Karpas-422 (cell line): Measurements from ENCODE around the gene PPP1R2C. TPM values are rescaled to one million over a fixed set of nuclear protein-coding genes. Genes with fewer than 3 reads are reported as not detected.

ENCODE experiments used
- DNase-seq: peaks from one replicate; pipeline ENCODE4 v3.0.0-alpha.2; 2015
- H2AFZ ChIP-seq: fragments of 200-600 bp; sonication (generic); 2 replicates; pipeline ENCODE4 v1.6.1; 2014; ENCODE audit warnings: antibody characterized with exemption, low read length, mixed read lengths
- H3K27ac ChIP-seq: fragments of 200-600 bp; sonication (generic); 2 replicates; pipeline ENCODE4 v1.5.1; 2014; ENCODE audit warnings: mild to moderate bottlenecking, low read length, moderate library complexity
- H3K27me3 ChIP-seq: fragments of 200-600 bp; sonication (generic); 2 replicates; pipeline ENCODE4 v1.6.1; 2014; ENCODE audit warnings: low read length, mixed read lengths
- H3K36me3 ChIP-seq: fragments of 200-600 bp; sonication (generic); 2 replicates; pipeline ENCODE4 v1.6.1; 2014; ENCODE audit warnings: low read length, mixed read lengths; ENCODE audit not compliant: insufficient read depth
- H3K4me1 ChIP-seq: fragments of 200-600 bp; sonication (generic); 2 replicates; pipeline ENCODE4 v1.6.1; 2014; ENCODE audit warnings: mild to moderate bottlenecking, low read length, mixed read lengths
- H3K4me2 ChIP-seq: fragments of 200-600 bp; sonication (generic); 2 replicates; pipeline ENCODE4 v1.6.1; 2014; ENCODE audit warnings: low read length, low read depth, mild to moderate bottlenecking; ENCODE audit not compliant: poor library complexity, severe bottlenecking
- H3K4me3 ChIP-seq: fragments of 200-600 bp; sonication (generic); 2 replicates; pipeline ENCODE4 v1.5.1; 2014; ENCODE audit warnings: mild to moderate bottlenecking, antibody characterized with exemption, low read length, mixed read lengths
- H3K79me2 ChIP-seq: fragments of 200-600 bp; sonication (generic); 2 replicates; pipeline ENCODE4 v1.6.1; 2014; ENCODE audit warnings: mild to moderate bottlenecking, low read length, mixed read lengths
- H3K9ac ChIP-seq: fragments of 200-600 bp; sonication (generic); 2 replicates; pipeline ENCODE4 v1.6.0; 2014; ENCODE audit warnings: low read length
- H3K9me2 ChIP-seq: fragments of 200-600 bp; sonication (generic), shearing (Covaris generic); replicated peaks from 2 replicates; pipeline ENCODE4 v1.6.0; 2014; ENCODE audit warnings: mild to moderate bottlenecking, low read length, moderate library complexity; ENCODE audit not compliant: insufficient read depth
- H3K9me3 ChIP-seq: fragments of 300-700, 200-600 bp; sonication (generic); 2 replicates; pipeline ENCODE4 v1.6.1; 2014; ENCODE audit warnings: low read length, mixed read lengths
- H4K20me1 ChIP-seq: fragments of 200-600 bp; sonication (generic); 2 replicates; pipeline ENCODE4 v1.6.1; 2014; ENCODE audit warnings: mild to moderate bottlenecking, antibody characterized with exemption, low read length, low read depth; ENCODE audit not compliant: insufficient read depth
- total RNA-seq: library from RNA; depleted of rRNA; stranded (reverse); fragments of >200 nt; shearing (Covaris generic); gene quantifications from 2 replicates; pipeline ENCODE4 v1.2.3, GENCODE V29; 2014; ENCODE audit warnings: low replicate concordance

The PPP1R2C gene
- total RNA-seq, 1 experiment from 2014 or later = not detected

DNA sequence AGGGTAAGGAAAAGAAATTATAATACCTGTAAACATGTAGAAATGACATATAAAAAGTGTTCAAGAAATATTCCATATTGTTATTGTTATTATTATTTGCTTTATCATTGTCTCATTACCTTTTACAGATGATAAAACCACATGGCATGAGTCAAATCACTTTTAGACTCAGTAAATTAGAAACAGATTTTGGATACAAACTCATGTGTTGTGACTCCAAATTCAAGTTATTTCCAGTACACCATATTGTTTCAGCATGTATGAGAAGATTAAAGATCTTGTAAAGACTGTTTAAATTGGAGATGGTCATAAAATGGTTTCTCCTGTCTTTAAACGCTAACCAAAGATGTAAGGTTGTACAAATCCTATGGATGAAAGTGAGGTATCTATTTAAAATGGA, 18.1 kb downstream of the PPP1R2C start:
- Histone ChIP-seq H3K9me2 (no peaks in the 10 kb centered on the region), H3K27ac (no peak overlapping the region), H3K27me3 (no peaks in the 10 kb centered on the region), H3K9ac (no peak overlapping the region), H3K9me3 (peaks cover 14% of the 10 kb centered on the region), H4K20me1 (no peaks in the 10 kb centered on the region), H3K79me2 (no peaks in the 10 kb centered on the region), H3K4me3 (no peak overlapping the region), H3K4me1 (no peaks in the 10 kb centered on the region), H3K4me2 (no peak overlapping the region), H3K36me3 (no peaks in the 10 kb centered on the region), H2AFZ (no peak overlapping the region)
- no peak for DNase-seq

- H3K36me3 ChIP-seq = no peaks in the 10 kb centered on the region
- no peak overlapping the region for H3K4me2 ChIP-seq
- no peak overlapping the region for H3K27ac ChIP-seq
- H3K4me3 ChIP-seq = no peak overlapping the region
- no peaks in the 10 kb centered on the region for H3K27me3 ChIP-seq
- no peaks in the 10 kb centered on the region for H4K20me1 ChIP-seq
- no peak overlapping the region for H2AFZ ChIP-seq
- H3K9ac ChIP-seq = no peak overlapping the region
- H3K9me3 ChIP-seq = peaks cover 10% of the 10 kb centered on the region
- H3K9me2 ChIP-seq = no peaks in the 10 kb centered on the region
- H3K79me2 ChIP-seq = no peaks in the 10 kb centered on the region
- H3K4me1 ChIP-seq = no peaks in the 10 kb centered on the region
- DNase-seq = no peak
These were observed 22.1 kb downstream of the PPP1R2C start for GRCh38 chrX:42755815-42756214.

DNA sequence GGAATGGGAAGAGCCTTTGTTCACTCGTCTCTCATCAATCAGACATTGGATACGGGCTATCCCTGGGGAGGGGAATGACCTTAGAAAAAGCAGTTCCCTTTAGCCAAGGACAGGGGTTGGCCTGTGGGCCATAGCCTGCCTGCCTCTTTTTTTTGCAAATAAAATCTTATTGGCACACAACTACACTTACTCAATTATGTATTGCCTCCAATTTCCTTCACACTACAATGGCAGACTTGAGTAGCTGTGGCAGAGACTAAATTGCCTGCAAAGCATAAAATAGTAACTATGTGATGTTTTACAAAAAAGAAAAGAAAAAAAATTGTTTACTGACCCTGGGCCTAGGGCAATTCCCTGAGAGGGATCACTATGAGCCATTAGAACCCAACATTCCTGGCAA, 23.4 kb downstream of the PPP1R2C start:
- Histone ChIP-seq H3K27ac (no peak overlapping the region), H3K4me2 (no peak overlapping the region), H3K9me3 (peaks cover 11% of the 10 kb centered on the region), H3K4me3 (no peak overlapping the region), H3K9me2 (no peaks in the 10 kb centered on the region), H4K20me1 (no peaks in the 10 kb centered on the region), H3K4me1 (no peaks in the 10 kb centered on the region), H3K79me2 (no peaks in the 10 kb centered on the region), H3K27me3 (no peaks in the 10 kb centered on the region), H3K36me3 (no peaks in the 10 kb centered on the region), H3K9ac (no peak overlapping the region), H2AFZ (no peak overlapping the region)
- DNase-seq = no peak

GRCh38 chrX:42754115-42754514, 23.8 kb downstream of the PPP1R2C start:
- DNase-seq = no peak
- Histone ChIP-seq H3K27me3 (no peaks in the 10 kb centered on the region), H3K9me3 (peaks cover 8% of the 10 kb centered on the region)

GRCh38 chrX:42752730-42753129, 25.2 kb downstream of the PPP1R2C start:
- Histone ChIP-seq H3K9me2 (no peaks in the 10 kb centered on the region), H3K4me2 (no peak overlapping the region), H2AFZ (no peak overlapping the region), H3K79me2 (no peaks in the 10 kb centered on the region), H3K4me3 (no peak overlapping the region), H3K36me3 (no peaks in the 10 kb centered on the region), H3K27ac (no peak overlapping the region), H3K4me1 (no peaks in the 10 kb centered on the region), H3K9me3 (peaks cover 3% of the 10 kb centered on the region), H4K20me1 (no peaks in the 10 kb centered on the region), H3K27me3 (no peaks in the 10 kb centered on the region), H3K9ac (no peak overlapping the region)
- DNase-seq = peak; percentile 14

More at GRCh38 chrX:42754115-42754514, 23.8 kb downstream of the PPP1R2C start:
- H2AFZ ChIP-seq = no peak overlapping the region
- no peak overlapping the region for H3K9ac ChIP-seq
- H3K4me2 ChIP-seq = no peak overlapping the region
- no peak overlapping the region for H3K4me3 ChIP-seq
- no peaks in the 10 kb centered on the region for H3K9me2 ChIP-seq
- no peak overlapping the region for H3K27ac ChIP-seq
- H4K20me1 ChIP-seq = no peaks in the 10 kb centered on the region
- no peaks in the 10 kb centered on the region for H3K4me1 ChIP-seq
- no peaks in the 10 kb centered on the region for H3K79me2 ChIP-seq
- H3K36me3 ChIP-seq = no peaks in the 10 kb centered on the region

DNA sequence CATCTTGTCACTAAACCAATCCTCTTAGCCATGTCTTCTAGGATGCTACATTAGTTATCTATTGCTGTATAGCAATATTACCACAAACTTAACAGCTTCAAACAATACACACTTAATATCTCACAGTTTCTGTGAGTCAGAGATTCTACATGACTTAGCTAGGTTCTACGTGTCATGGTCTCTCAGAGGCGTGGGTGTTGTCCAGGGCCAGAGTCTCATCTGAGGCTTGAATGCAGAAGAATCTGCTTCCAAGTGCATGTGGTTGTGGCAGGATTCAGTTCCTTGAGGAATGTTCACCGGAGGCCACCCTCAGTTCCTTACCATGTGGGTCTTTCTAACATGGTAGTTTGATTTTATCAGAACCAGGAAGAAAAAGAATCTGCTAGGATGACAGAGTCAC, 26.4 kb downstream of the PPP1R2C start:
- Histone ChIP-seq H3K27me3 (no peaks in the 10 kb centered on the region), H4K20me1 (no peaks in the 10 kb centered on the region), H3K27ac (no peak overlapping the region), H3K9me2 (no peaks in the 10 kb centered on the region), H3K9ac (no peak overlapping the region), H3K4me1 (no peaks in the 10 kb centered on the region), H3K9me3 (peaks cover 9% of the 10 kb centered on the region), H3K79me2 (no peaks in the 10 kb centered on the region), H3K4me2 (no peak overlapping the region), H3K4me3 (no peak overlapping the region), H3K36me3 (no peaks in the 10 kb centered on the region), H2AFZ (no peak overlapping the region)
- DNase-seq = no peak

DNA sequence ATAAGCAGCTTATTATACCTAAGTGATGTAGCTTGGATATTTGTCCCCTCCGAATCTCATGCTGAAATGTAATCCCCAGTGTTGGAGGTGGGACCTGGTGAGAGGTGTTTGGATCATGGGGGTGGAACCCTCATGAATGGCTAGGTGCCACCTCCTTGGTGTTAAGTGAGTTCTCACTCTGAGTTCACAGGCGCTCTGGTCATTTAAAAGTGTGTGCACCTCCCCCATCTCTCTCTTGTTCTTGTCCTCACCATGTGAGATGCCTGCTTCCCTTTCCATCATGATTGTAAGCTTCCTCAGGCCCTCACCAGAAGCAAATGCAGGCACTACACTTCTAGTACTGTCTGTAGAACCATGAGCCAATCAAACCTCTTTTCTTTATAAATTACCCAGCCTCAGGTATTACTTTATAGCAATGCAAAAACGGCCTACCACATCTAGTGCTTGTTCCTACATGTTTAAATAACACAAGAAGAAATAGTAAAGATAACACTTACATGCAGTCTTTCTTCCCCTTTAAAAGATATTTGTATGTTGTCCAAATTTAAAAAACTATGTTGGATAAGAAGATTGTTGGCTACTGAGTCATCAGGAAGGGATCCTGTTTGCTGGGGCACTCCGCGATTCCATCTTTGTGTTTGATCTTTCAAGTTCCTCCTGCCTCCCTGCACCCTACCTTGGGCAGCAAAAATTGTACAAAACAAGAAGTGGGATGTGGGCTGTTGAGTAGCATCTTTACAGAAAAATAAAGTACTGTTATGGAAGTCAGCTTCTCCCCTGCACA, 29.7 kb downstream of the PPP1R2C start:
- H3K27ac ChIP-seq = no peak overlapping the region
- no peaks in the 10 kb centered on the region for H3K9me2 ChIP-seq
- no peak overlapping the region for H3K9ac ChIP-seq
- no peaks in the 10 kb centered on the region for H4K20me1 ChIP-seq
- H3K36me3 ChIP-seq = no peaks in the 10 kb centered on the region
- no peak overlapping the region for H3K4me2 ChIP-seq
- no peak overlapping the region for H3K4me3 ChIP-seq
- no peaks in the 10 kb centered on the region for H3K4me1 ChIP-seq
- peak; percentile 23 for DNase-seq
- H3K9me3 ChIP-seq = peaks cover 16% of the 10 kb centered on the region
- H3K27me3 ChIP-seq = no peaks in the 10 kb centered on the region
- no peak overlapping the region for H2AFZ ChIP-seq
- H3K79me2 ChIP-seq = no peaks in the 10 kb centered on the region

- no peak overlapping the region for H3K9ac ChIP-seq
- no peaks in the 10 kb centered on the region for H3K27me3 ChIP-seq
- no peak overlapping the region for H3K4me2 ChIP-seq
- no peak for DNase-seq
- H3K27ac ChIP-seq = no peak overlapping the region
- peaks cover 16% of the 10 kb centered on the region for H3K9me3 ChIP-seq
- no peaks in the 10 kb centered on the region for H4K20me1 ChIP-seq
- no peak overlapping the region for H2AFZ ChIP-seq
- H3K36me3 ChIP-seq = no peaks in the 10 kb centered on the region
- no peaks in the 10 kb centered on the region for H3K79me2 ChIP-seq
- H3K4me1 ChIP-seq = no peaks in the 10 kb centered on the region
- H3K9me2 ChIP-seq = no peaks in the 10 kb centered on the region
- H3K4me3 ChIP-seq = no peak overlapping the region
These were observed 31.4 kb downstream of the PPP1R2C start for GRCh38 chrX:42746606-42747005.
